HepG2 (cell line): Measurements from ENCODE around the gene MIDN. TPM values are rescaled to one million over a fixed set of nuclear protein-coding genes. Genes with fewer than 3 reads are reported as not detected.

Experiments used
- GMEB1 ChIP-seq: sonication (generic); formaldehyde crosslinking; IDR thresholded peaks from 2 replicates; pipeline ENCODE4 v1.5.1; 2020; ENCODE audit warnings: missing genetic modification reagents, mild to moderate bottlenecking, borderline replicate concordance
- GZF1 ChIP-seq: sonication (generic); formaldehyde crosslinking; IDR thresholded peaks from 2 replicates; pipeline ENCODE4 v1.5.1; 2020; ENCODE audit warnings: mild to moderate bottlenecking, missing genetic modification reagents
- KLF9 ChIP-seq: IDR thresholded peaks from 2 replicates; pipeline ENCODE4 v1.6.1; 2016; ENCODE audit warnings: low read depth
- NFYC ChIP-seq: IDR thresholded peaks from 2 replicates; pipeline ENCODE4 v1.6.1; 2016; ENCODE audit warnings: missing genetic modification reagents, missing compliant biosample characterization
- PATZ1 ChIP-seq: sonication (generic); formaldehyde crosslinking; IDR thresholded peaks from 2 replicates; pipeline ENCODE4 v1.4.0; 2020; ENCODE audit warnings: missing genetic modification reagents
- RBFOX2 ChIP-seq: fragments of 200-400 bp; formaldehyde crosslinking; IDR thresholded peaks from 2 replicates; pipeline ENCODE4 v1.6.1; 2017; ENCODE audit warnings: low read depth, mild to moderate bottlenecking, low read length
- RXRB ChIP-seq: IDR thresholded peaks from 2 replicates; pipeline ENCODE4 v1.6.1; 2016; ENCODE audit warnings: borderline replicate concordance, missing genetic modification reagents, missing compliant biosample characterization
- SIX4 ChIP-seq: sonication (generic); formaldehyde crosslinking; IDR thresholded peaks from 2 replicates; pipeline ENCODE4 v1.4.0; 2020; ENCODE audit warnings: missing genetic modification reagents
- SNRNP70 ChIP-seq: fragments of 200-400 bp; formaldehyde crosslinking; IDR thresholded peaks from 2 replicates; pipeline ENCODE4 v1.6.1; 2017; ENCODE audit warnings: mild to moderate bottlenecking, low read depth, low read length, moderate library complexity
- SRY ChIP-seq: sonication (generic); formaldehyde crosslinking; IDR thresholded peaks from 2 replicates; pipeline ENCODE4 v1.8.0; 2022; ENCODE audit warnings: mild to moderate bottlenecking, missing genetic modification reagents
- ZBTB34 ChIP-seq: sonication (generic); formaldehyde crosslinking; IDR thresholded peaks from 2 replicates; pipeline ENCODE4 v1.8.0; 2022; ENCODE audit warnings: mild to moderate bottlenecking, missing genetic modification reagents
- ZFX ChIP-seq: sonication (generic); formaldehyde crosslinking; IDR thresholded peaks from 2 replicates; pipeline ENCODE4 v1.4.0; 2020; ENCODE audit warnings: mild to moderate bottlenecking, low read depth, missing genetic modification reagents, moderate library complexity
- ZNF260 ChIP-seq: sonication (generic); formaldehyde crosslinking; IDR thresholded peaks from 2 replicates; pipeline ENCODE4 v1.4.0; 2020; ENCODE audit warnings: missing genetic modification reagents, low read depth, mild to moderate bottlenecking, borderline replicate concordance
- ZNF263 ChIP-seq: sonication (generic); formaldehyde crosslinking; IDR thresholded peaks from 2 replicates; pipeline ENCODE4 v1.4.0; 2020; ENCODE audit warnings: missing genetic modification reagents
- ZNF30 ChIP-seq: sonication (generic); formaldehyde crosslinking; IDR thresholded peaks from 2 replicates; pipeline ENCODE4 v1.5.0; 2020; ENCODE audit warnings: mild to moderate bottlenecking, missing genetic modification reagents
- ZNF333 ChIP-seq: sonication (generic); formaldehyde crosslinking; IDR thresholded peaks from 2 replicates; pipeline ENCODE4 v1.4.0; 2020; ENCODE audit warnings: mild to moderate bottlenecking, missing genetic modification reagents, borderline replicate concordance
- ZNF33B ChIP-seq: sonication (generic); formaldehyde crosslinking; IDR thresholded peaks from 2 replicates; pipeline ENCODE4 v1.5.1; 2020; ENCODE audit warnings: mild to moderate bottlenecking, missing genetic modification reagents
- ZNF44 ChIP-seq: sonication (generic); formaldehyde crosslinking; IDR thresholded peaks from 2 replicates; pipeline ENCODE4 v1.5.1; 2020; ENCODE audit warnings: mild to moderate bottlenecking, missing genetic modification reagents
- ZNF441 ChIP-seq: sonication (generic); formaldehyde crosslinking; IDR thresholded peaks from 2 replicates; pipeline ENCODE4 v1.7.0; 2021; ENCODE audit warnings: missing genetic modification reagents, borderline replicate concordance
- ZNF546 ChIP-seq: sonication (generic); formaldehyde crosslinking; conservative IDR thresholded peaks from 2 replicates; pipeline ENCODE4 v1.8.1; 2023; ENCODE audit warnings: mild to moderate bottlenecking, missing genetic modification reagents
- ZNF589 ChIP-seq: sonication (generic); formaldehyde crosslinking; conservative IDR thresholded peaks from 2 replicates; pipeline ENCODE4 v1.8.0; 2022; ENCODE audit warnings: mild to moderate bottlenecking, moderate library complexity, missing genetic modification reagents
- ZNF598 ChIP-seq: sonication (generic); formaldehyde crosslinking; IDR thresholded peaks from 2 replicates; pipeline ENCODE4 v1.5.1; 2020; ENCODE audit warnings: mild to moderate bottlenecking, missing genetic modification reagents, borderline replicate concordance
- ZNF878 ChIP-seq: sonication (generic); formaldehyde crosslinking; IDR thresholded peaks from 2 replicates; pipeline ENCODE4 v1.8.1; 2023; ENCODE audit warnings: mild to moderate bottlenecking, missing genetic modification reagents, moderate library complexity
- ZXDC ChIP-seq: sonication (generic); formaldehyde crosslinking; IDR thresholded peaks from 2 replicates; pipeline ENCODE4 v1.5.0; 2020; ENCODE audit warnings: mild to moderate bottlenecking, missing genetic modification reagents
- polyA plus RNA-seq, 8 experiments: library from polyadenylated mRNA; depleted of rRNA in 3 of 8; stranded (reverse) in 7 of 8; unstranded in 1 of 8; fragments of >200 nt; fragmentation: Illumina TruSeq in 4 of 8; extraction: Trizol in 4 of 8; gene quantifications; 2 replicates each; pipeline versions ENCODE4 v1.2.1 to v1.2.3, GENCODE V29; 2011 to 2016; ENCODE audit warnings: low read depth in 4 of 8, missing spikeins in 1 of 8, mixed read lengths in 1 of 8; ENCODE audit not compliant: insufficient read depth in 1 of 8
- total RNA-seq, 5 experiments: library from RNA; depleted of rRNA; stranded (reverse); fragments of >200 nt; fragmentation: Illumina TruSeq; extraction: Trizol; gene quantifications; 2 replicates each; pipeline ENCODE4 v1.2.3, GENCODE V29; 2016; ENCODE audit warnings: low read depth in 1 of 5

Gene MIDN
- total and polyA plus RNA-seq, 2 of the 13 experiments (the other 11 are each of a cell fraction or from before 2014, with no cell fraction given), result 8.4 to 18.0 TPM

- TF ChIP-seq ZXDC (CRISPR knock-in tag) (no peak), ZNF44 (CRISPR knock-in tag) (no peak), ZFX (CRISPR knock-in tag) (peak; percentile 57), GZF1 (CRISPR knock-in tag) (no peak), ZNF33B (CRISPR knock-in tag) (no peak), ZNF441 (0 out of 2 replicates have a peak, but pooled peaks have one; percentile 51), ZNF260 (CRISPR knock-in tag) (no peak), ZNF589 (no peak), SIX4 (CRISPR knock-in tag) (no peak), ZNF598 (CRISPR knock-in tag) (no peak), ZNF878 (CRISPR knock-in tag) (peak; percentile 63; the same call in 1 of the 2 replicates), RXRB (CRISPR knock-in tag) (peak; percentile 90; the same call in 1 of the 2 replicates), RBFOX2 (no peak), PATZ1 (CRISPR knock-in tag) (peak; percentile 100), NFYC (CRISPR knock-in tag) (no peak), ZNF546 (CRISPR knock-in tag) (no peak), ZNF333 (CRISPR knock-in tag) (no peak), ZNF263 (CRISPR knock-in tag) (no peak; the same call in 1 of the 2 replicates), ZNF30 (CRISPR knock-in tag) (no peak), ZBTB34 (no peak), SRY (CRISPR knock-in tag) (no peak), KLF9 (CRISPR knock-in tag) (no peak), SNRNP70 (no peak), GMEB1 (CRISPR knock-in tag) (peak; percentile 38; the same call in 1 of the 2 replicates)
Measured at GRCh38 chr19:1253514-1254080, 5.2 kb downstream of the MIDN start (continued).
